ENCODE measurements around the gene MPO. TPM values are rescaled to one million over a fixed set of nuclear protein-coding genes. Genes with fewer than 3 reads are reported as not detected.

The MPO gene
- total and polyA plus RNA-seq, 2 donors (not counting 1 experiment from before 2014, with no cell fraction given), result 0.07 TPM; not detected in 1

- Histone ChIP-seq H3K4me2 (replicated peaks; ENCODE audit: low read depth, low read length, poor library complexity, severe bottlenecking) (no peak overlapping the region), H3K27me3 (replicated peaks in 1 of 4; ENCODE audit: control extremely low read depth in 1 of 4, control insufficient read depth in 3 of 4, insufficient read depth in 4 of 4, low read length in 3 of 4) (no peaks in the 10 kb centered on the region), H3K4me1 (ENCODE audit: control insufficient read depth in 2 of 2, insufficient read depth in 2 of 2, low read length in 2 of 2) (peaks cover 3 to 14% of the 10 kb centered on the region in 2 donors), H3K9ac (ENCODE audit: low read length) (no peak overlapping the region), H3K4me3 (ENCODE audit: control extremely low read depth in 1 of 5, extremely low read depth in 1 of 5, insufficient read depth in 1 of 5, low read depth in 2 of 5, low read length in 4 of 5) (no peak overlapping the region), H3K27ac (ENCODE audit: low read length in 2 of 2) (no peak overlapping the region), H4K20me1 (ENCODE audit: control insufficient read depth, insufficient read depth, low read length, poor library complexity, severe bottlenecking) (no peaks in the 10 kb centered on the region), H2AFZ (ENCODE audit: insufficient read depth, low read depth, low read length, poor library complexity, severe bottlenecking) (peak overlapping the region; percentile 32), H3K9me3 (ENCODE audit: control extremely low read depth in 1 of 3, control insufficient read depth in 2 of 3, insufficient read depth in 1 of 3, low read length in 2 of 3) (no peaks in the 10 kb centered on the region), H3K79me2 (ENCODE audit: control insufficient read depth, insufficient read depth, low read length) (no peaks in the 10 kb centered on the region), H3K36me3 (replicated peaks in 1 of 2; ENCODE audit: control extremely low read depth in 1 of 2, control insufficient read depth in 1 of 2, extremely low read depth in 1 of 2, insufficient read depth in 2 of 2, low read length in 1 of 2) (no peaks in the 10 kb centered on the region)
- ATAC-seq (ENCODE audit: low read depth), result no peak
- ChIA-PET CTCF (interaction anchor here (0.5 to 4.8 kb wide), 16 partner anchors 10 to 740 kb away, joined by 3 to 59 read pairs (median 4); partner anchors contain the start of genes HSF5, RNF43 and TSPOAP1), POLR2A (interaction anchor here (0.5 kb wide), 1 partner anchor 87 kb away, joined by 3 read pairs; no protein-coding TSS in a partner anchor)
- peaks cover 11% of the 10 kb centered on the region for H3K4me1 Mint-ChIP-seq
- intact Hi-C loops (cut with micrococcal nuclease), result loop anchor here (1.0 kb wide), 1 partner anchor 142 kb away; no protein-coding TSS in a partner anchor
- no peak overlapping the region for H3K4me3 Mint-ChIP-seq
- TF ChIP-seq EZH2 (IDR thresholded peaks at IDR 0.05; ENCODE audit: borderline replicate concordance, insufficient read depth, low read depth, low read length, poor library complexity, severe bottlenecking), result no peak
- TF ChIP-seq, protein P1, sequence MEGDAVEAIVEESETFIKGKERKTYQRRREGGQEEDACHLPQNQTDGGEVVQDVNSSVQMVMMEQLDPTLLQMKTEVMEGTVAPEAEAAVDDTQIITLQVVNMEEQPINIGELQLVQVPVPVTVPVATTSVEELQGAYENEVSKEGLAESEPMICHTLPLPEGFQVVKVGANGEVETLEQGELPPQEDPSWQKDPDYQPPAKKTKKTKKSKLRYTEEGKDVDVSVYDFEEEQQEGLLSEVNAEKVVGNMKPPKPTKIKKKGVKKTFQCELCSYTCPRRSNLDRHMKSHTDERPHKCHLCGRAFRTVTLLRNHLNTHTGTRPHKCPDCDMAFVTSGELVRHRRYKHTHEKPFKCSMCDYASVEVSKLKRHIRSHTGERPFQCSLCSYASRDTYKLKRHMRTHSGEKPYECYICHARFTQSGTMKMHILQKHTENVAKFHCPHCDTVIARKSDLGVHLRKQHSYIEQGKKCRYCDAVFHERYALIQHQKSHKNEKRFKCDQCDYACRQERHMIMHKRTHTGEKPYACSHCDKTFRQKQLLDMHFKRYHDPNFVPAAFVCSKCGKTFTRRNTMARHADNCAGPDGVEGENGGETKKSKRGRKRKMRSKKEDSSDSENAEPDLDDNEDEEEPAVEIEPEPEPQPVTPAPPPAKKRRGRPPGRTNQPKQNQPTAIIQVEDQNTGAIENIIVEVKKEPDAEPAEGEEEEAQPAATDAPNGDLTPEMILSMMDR (IDR thresholded peaks at IDR 0.05), result no peak
- no peaks in the 10 kb centered on the region for H3K9me3 Mint-ChIP-seq (ENCODE audit: insufficient read depth)
- WGBS (ENCODE audit: insufficient coverage), result 95% methylated on average over 14 of the region's 14 CpGs
- no peak for DNase-seq
- no peak overlapping the region for H3K27ac Mint-ChIP-seq
- H3K27me3 Mint-ChIP-seq, result no peaks in the 10 kb centered on the region
These were observed 24.2 kb upstream of the MPO start for GRCh38 chr17:58304750-58305486.
